NCI-H748 (cell line): ENCODE measurements around the gene BMPR2.
A peak's percentile ranks its signal among the peaks of the same experiment; 100 is the strongest.
"Not testable (repeated sequence)": the region's sequence is repeated elsewhere in the genome, so short reads cannot be mapped to it uniquely, and the experiment has no call there.

Source experiments
- DNase-seq: peaks from one replicate; lab custom pipeline; 2025; ENCODE audit not compliant: unreplicated experiment; lab: John Stamatoyannopoulos, UW

The BMPR2 gene

DNA sequence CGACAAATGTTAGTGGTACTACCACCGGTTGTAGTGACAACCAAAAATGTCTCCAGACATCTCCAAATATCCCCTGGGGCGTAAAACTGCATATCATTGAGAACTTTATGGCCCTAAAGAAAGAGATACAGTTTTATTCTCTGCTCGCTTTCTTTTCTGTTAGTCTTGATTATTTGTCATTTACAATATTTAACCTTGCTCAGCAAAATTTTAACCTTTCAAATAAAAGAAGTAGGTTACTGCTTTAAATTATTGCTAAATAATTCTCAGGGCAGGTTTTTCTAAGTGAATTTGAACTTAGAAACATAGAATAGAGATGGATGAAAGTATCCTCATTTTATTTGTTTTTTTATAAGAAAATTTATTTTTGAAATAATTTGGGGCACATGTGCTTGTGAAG lies 67.9 kb downstream of the BMPR2 start:
- DNase-seq: no peak

DNA sequence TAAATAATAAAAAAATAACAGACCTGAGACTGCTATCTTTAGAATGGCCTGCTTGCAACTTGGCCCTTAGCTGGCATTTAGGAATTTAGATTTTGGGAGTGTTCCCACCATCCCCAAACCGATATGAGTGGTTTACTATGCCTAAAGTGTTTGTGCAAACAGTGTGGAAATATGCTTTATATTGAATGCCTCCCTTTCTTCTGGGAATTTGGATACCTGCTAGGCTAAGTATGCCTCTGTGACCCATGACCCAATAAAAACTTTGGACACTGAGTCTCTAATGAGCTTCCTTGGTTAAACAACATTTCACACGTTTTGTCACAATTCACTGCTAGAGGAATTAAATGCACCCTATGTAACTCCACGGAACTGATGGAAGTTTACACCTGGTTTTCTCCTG lies 73.2 kb downstream of the BMPR2 start:
- DNase-seq: no peak

DNA sequence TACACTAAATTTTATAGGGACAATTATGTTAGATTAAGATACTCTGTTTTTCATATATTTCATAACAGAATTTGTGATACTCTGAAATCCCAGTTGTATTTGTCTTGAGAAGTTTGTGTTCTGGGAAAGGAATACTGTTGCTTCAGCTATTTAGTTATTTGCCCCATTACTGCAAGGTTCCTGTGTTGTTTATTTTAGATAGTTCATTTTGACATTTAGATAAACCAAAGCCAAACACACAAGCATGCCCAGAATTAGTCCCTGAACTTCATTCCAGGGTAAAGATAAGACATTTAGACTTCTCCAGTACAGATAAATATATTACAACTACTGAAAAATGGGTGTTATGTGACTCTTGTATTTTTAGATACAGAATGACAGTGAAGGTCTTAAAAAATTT lies 74.7 kb downstream of the BMPR2 start:
- no peak for DNase-seq

DNA sequence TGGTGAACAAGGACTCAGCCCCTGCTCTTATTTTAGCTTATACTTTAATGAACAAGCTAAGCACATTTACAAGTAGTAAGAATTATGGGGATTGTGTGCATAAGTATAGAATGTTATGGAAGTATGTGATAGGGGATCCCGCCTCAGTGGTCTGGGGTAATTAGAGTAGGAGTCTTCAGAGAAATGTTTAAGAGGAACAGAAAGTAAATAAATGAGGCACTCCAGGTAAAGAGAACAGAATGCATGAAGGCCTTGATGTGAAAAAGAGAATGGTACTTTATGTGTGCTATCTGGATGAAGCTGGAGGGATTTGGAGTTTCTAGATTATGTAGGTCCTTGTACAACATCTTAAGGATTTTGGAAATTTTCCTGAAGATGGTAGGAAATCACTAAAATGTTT lies 76.6 kb downstream of the BMPR2 start:
- no peak for DNase-seq

DNA sequence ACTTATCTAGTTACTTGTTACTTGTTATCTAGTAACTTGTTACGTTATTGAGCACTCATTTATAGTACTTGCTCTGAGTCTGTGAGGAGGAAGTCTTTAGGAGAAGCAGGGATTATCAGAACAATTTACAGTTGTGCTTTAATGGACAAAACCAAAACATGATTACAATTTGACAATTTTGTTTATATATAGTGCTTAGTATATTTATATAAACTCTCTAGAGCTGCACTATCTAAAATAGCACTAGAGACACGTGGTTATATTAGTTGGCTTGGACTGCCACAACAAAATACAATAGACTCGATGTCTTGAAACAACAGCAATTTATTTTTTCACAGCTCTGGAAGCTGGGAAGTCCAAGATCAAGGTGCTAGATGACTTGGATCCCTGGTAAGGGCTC lies 78.4 kb downstream of the BMPR2 start:
- DNase-seq: no peak

DNA sequence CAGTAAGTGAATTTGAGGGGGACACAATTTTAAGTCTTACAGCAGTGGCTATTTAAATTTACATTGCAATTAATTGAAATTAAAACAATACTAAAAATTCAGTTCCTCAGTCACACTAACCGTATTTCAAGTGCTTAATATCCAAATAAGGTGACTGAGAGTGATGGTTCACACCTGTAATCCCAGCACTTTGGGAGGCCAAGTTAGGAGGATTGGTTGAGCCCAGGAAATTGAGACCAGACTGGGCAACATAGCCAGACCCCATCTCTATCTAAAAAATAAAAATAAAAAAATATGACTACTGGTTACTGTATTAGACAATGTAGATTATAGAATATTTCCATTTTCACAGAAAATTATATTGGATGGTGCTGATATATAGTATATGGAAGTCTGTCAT lies 79.0 kb downstream of the BMPR2 start:
- no peak for DNase-seq

DNA sequence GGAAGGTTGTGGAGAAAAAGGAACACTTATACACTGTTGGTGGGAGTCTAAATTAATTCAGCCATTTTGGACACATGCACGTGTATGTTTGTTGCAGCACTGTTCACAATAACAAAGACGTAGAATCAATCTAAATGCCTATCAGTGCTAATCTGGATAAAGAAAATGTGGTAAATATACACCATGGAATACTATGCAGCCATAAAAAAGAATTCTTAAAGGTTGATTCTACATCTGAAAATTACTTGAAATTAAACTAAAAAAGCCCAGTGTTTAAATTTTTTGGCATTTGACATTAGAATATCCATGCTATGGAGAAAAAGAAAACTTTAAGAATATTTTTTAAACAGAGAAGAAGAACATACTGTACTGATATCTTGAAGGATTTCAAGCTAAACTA lies 84.0 kb downstream of the BMPR2 start:
- DNase-seq: no peak

DNA sequence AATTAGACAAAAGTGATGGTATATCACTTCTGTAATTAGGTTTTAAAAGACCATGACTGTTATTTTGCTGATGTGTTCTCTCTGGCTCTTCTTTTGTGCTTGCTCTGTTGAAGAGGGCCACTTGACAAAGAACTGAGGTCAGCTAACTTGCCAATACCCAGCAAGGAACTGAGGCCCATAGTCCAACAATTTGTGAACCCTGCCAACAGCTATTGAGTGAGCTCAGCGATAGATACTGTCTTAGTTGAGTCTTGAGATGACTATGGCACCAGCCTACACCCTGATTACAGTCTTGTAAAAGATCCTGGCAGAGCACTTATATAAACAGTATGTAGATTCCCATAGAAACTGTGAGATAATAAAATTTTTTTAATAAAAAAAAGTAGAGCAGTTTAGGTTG lies 103.0 kb downstream of the BMPR2 start:
- DNase-seq: no peak

DNA sequence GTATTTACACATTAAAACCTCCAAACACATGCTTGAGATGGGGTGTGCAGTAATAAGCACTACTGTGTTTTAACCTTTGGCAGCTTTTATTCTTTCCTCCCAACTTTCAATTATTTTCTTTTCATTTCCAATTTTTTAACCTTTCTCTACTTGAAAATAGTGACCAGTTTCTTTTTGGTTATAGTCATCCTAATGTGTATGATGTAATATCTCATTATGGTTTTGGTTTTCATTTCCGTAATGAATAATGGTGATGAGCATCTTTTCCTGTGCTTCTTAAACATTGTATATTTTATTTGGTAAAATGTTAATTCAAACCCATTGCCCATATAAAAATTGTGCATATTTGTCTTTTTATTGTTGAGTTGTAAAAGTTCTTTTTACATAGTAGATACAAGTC lies 103.5 kb downstream of the BMPR2 start:
- DNase-seq: no peak

DNA sequence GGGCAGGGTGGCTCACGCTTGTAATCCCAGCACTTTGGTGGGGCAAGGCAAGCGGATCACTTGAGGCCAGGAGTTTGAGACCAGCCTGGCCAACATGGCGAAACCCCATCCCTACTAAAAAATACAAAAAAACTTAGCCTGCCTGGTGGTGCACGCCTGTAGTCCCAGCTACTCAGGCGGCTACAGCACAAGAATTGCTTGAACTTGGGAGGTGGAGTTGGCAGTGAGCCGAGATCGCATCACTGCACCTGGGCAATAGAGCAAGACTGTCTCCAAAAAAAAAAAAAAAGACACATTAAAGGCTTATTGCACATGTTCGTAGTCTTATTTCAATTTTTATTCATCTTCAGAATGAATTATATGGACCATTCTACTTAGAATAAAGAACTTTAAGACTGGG lies 110.2 kb downstream of the BMPR2 start:
- no peak for DNase-seq

DNA sequence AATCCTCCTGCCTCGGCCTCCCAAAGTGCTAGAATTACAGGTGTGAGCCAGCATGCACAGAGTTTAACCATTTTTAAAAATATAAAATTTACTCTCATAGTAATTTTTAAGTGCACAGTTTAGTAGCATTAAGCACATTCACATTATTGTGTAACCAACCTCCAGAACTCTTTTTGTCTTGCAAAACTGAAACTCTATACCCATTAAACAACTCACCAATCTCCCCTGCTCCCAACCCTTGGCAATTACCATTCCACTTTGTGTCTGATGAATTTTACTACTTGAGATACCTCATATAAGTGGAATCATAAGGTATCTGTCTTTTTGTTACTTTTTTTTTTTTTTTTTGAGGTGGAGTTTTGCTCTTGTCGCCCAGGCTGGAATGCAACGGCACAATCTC lies 112.5 kb downstream of the BMPR2 start:
- no peak for DNase-seq

DNA sequence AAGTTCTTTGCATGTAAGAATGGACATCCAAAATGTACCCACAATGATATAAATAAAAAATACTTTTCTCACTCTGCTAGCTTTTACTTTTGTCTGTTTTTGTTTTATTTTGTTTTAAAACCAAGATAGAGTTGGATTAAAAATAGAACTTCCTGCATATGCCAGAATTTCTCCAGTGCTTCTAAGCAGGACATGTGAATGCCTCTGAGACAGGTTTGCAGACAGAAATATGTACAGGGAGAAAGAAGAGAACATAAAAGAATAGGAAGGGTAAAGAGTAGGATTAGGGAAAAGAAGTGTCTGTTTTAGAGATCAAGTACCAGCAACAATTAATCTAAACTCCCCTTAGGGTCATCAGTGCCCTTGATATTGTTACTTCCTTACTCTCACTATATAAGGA lies 114.4 kb downstream of the BMPR2 start:
- DNase-seq: no peak

DNA sequence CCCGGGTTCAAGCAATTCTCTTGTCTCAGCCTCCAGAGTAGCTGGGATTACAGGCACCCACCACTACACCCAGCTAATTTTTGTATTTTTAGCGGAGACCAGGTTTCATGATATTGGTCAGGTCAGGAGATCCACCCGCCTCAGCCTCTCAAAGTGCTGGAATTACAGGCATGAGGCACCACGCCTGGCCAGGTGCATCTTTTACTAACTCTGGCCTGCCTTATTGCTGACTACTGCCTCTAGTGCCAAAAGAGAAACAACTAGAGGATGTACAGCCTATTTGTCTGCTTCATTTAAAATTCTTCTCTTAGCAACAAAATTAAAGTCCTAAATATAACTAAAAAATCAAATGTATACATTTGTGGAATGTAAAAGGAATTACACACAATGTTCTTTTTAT lies 115.4 kb downstream of the BMPR2 start:
- DNase-seq: no peak

DNA sequence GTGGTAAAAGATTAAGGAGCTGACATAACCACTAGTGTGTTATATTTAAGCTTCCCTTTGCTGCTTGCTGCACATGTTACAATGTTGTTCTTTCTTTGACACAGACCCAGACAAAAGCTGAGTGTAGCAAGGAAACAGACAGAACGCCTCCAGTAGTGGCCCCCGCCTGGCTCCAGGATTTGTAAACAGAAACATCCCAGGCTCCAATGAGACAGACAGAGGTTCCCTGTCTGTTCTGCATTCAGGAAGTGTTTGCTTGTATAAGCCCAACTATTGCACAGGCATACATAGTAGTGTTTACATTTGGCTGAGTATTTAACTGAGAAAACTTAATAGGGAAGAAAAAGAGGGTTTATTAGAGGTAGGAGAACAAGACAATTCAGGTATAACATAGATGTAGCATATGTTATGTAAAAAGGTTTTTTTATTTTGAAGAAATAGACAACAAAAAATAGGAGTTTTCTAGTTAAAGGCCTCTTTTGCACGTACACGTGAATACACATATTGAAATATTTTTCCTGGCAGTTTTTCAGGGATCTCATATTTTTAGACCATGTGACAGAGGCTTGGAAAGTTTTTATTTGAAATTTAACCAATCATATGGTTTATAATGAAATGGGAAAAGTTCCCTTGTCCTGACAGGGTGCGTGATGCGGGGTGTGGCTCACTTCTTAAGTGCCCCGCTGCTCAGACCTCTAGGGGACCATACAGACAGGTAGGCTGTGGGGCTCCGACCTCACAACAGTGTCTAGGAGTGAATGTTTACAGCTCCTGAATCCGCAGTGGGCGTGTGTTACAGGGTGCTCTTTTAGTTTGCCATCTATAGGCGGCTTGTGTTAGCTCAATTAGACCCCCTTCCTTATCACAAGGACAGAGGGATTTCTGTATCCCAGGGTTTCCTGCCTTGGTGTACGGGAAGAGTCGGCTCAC lies 118.4 kb downstream of the BMPR2 start:
- DNase-seq: peak; percentile 75

DNA sequence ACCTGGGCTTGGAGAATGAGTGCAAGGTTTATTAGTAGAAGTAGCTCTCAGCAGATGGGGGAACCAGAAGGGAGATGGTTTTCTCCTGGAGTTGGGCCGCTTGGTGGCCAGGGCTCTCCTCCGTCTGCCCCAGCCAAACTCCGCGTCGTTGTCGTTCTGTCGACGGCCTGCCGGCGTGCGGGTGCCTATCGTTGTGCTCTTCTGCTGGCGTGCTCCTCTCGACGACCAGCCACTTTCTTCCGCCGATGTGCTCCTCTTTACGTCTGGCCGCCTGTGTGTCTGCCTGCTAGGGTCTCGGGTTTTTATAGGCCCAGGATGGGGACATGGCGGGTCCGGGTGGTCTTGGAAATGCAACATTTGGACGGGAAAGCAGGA lies 119.1 kb downstream of the BMPR2 start:
- DNase-seq: no peak

DNA sequence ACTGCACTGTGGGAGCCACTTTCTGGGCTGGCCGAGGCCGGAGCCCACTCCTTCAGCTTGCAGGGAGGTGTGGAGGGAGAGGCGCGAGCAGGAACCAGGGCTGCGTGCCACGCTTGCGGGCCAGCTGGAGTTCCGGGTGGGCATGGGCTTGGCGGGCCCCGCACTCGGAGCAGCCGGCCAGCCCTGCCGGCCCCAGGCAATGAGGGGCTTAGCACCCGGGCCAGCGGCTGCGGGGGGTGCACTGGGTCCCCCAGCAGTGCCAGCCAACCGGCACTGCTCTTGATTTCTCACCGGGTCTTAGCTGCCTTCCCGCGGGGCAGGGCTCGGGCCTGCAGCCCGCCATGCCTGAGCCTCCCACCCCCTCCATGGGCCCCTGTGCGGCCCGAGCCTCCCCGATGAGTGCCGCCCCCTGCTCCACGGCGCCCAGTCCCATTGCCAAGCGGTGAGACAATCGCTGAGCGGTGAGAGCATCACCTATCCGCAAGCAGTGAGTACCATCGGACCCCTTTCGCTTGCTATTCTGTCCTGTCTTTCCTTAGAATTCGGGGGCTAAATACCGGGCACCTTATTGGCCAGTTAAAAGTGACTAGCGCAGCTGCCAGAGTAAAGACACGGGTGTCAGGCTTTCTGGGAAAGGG lies 120.8 kb downstream of the BMPR2 start:
- not testable (repeated sequence) for DNase-seq

DNA sequence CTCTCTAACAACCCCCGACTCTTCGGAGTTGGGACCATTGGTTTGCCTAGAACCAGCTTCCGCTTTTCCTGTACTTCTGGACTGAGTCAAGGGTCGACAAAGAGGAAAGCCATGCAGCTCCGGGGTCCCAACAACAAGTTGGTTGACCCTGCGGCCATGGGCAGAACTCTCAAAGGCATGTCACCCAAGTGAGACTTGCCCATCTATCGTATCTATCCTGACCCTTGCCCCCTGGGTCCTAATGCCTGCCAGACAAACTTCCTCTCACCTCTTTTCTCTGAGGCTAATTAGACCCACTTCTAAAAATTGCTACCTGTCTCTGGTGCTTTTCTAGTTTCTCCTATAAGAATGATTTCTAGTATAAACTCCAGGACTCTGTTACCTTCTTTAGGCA lies 121.3 kb downstream of the BMPR2 start:
- not testable (repeated sequence) for DNase-seq

DNA sequence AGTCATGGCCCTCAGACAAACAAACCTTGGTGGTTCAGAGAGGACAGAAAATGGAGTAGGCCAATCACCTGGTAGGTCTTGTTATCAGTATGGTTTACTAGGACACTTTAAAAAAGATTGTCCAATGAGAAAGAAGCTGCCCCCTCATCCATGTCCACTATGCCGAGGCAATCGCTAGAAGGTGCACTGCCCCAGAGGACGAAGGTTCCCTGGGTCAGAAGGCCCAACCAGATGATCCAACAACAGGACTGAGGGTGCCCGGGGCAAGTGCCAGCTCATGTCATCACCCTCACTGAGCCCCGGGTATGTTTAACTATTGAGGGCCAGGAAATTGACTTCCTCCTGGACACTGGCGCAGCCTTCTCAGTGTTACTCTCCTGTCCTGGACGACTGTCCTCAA lies 123.7 kb downstream of the BMPR2 start:
- DNase-seq: not testable (repeated sequence)

DNA sequence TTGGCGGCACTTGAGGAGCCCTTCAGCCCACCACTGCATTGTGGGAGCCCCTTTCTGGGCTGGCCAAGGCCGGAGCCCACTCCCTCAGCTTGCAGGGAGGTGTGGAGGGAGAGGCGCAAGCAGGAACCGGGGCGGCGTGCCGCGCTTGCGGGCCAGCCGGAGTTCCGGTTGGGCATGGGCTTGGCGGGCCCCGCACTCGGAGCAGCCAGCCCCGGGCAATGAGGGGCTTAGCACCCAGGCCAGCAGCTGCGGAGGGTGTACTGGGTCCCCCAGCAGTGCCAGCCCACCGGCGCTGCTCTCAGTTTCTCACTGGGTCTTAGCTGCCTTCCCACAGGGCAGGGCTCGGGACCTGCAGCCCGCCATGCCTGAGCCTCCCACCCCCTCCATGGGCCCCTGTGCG lies 127.1 kb downstream of the BMPR2 start:
- DNase-seq: not testable (repeated sequence)

DNA sequence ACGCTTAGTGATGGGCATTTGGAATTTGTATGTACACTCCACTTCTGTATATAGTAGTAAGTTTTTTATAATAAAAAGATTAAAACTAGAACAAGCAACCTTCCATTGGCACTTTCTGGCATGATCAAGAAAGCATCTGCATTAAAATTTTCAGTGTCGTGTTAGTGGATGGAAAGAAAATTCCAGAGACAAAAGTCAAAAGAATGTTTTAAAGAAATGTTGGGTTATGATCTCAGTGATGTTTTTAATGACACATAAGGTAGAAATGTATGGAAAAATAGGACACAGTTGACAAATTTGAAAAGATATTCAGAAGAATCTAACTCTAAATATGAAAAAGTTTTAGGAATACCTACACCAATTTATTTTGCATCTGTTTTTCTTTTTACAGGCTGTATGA lies 132.6 kb downstream of the BMPR2 start:
- no peak for DNase-seq

DNA sequence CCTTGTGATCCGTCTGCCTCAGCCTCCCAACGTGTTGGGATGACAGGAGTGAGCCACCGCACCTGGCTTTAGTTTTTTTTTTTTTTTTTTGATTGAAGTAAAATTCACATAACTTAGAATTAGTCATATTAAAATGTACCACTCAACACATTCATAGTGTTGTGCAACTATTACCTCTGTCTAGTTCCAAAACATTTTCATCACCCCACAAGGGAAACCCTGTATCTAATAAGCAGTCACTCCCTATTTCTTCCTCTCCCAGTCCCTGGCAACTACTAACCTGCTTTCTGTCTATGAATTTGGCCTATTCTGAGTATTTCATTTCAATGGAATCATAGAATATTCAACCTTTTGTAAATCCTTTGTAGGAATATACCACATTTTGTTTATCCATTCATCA lies 134.8 kb downstream of the BMPR2 start:
- DNase-seq: no peak

DNA sequence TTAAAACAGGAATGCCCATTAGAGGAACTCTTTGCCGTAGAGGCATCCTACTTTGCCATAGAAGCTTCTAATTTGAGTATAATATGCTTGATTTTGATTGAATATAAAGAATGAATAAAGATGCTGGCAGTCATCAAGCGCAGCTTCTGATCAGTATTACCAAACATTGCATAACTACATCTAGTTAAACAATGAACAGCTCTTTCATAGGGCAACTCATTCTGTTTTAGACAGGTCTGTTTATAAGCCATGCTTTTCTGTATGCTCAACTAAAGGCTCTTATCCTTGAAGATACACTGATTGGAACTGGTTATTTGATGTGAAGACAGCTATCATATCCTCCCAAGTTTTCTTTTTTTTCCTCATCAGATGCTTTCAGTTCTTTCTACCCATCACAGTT lies 136.0 kb downstream of the BMPR2 start:
- no peak for DNase-seq

DNA sequence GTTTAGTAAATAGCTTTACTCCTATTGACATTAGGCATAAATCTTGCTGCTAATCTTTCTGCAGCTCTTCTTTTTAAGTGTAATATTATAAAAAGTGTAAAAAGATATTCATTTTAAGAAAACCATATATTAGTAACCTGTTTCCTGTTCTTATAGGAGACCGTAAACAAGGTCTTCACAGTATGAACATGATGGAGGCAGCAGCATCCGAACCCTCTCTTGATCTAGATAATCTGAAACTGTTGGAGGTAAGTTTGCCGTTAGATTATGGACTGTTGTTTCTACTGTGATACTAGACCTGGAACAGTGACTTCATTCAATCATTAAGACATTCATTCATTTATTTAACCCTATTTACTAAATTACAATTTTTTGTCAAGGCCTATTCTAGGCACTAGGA lies 138.6 kb downstream of the BMPR2 start:
- no peak for DNase-seq
